Activated CD8-positive, alpha-beta memory T cell treated with anti-CD3 and anti-CD28 coated beads for 48 hours (primary cell): ENCODE results near the gene ADPRH.

Experiments used
- DNase-seq, 3 experiments: peaks; one replicate each; pipeline ENCODE4 v3.0.0-alpha.2; 2020; ENCODE audit warnings: low read depth in 2 of 3, low spot score in 2 of 3

The ADPRH gene

GRCh38 chr3:119596398-119596797, 17.1 kb downstream of the ADPRH start:
- DNase-seq = no peak

GRCh38 chr3:119597548-119598288, 18.4 kb downstream of the ADPRH start, which contains the start of gene PLA1A:
Gene PLA1A, plus strand, starts transcription at chr3:119597885. Its CDS starts 29 bp downstream, at chr3:119597914.
- no peak for DNase-seq

GRCh38 chr3:119598410-119599098, 19.3 kb downstream of the ADPRH start:
- no peak for DNase-seq

GRCh38 chr3:119599558-119600174, 20.4 kb downstream of the ADPRH start:
- DNase-seq = no peak

GRCh38 chr3:119600732-119601131, 21.4 kb downstream of the ADPRH start:
- DNase-seq = no peak

- DNase-seq = no peak
These were observed 21.9 kb downstream of the ADPRH start for GRCh38 chr3:119601154-119601553.

- DNase-seq = no peak
These were observed 23.4 kb downstream of the ADPRH start for GRCh38 chr3:119602676-119603075.

GRCh38 chr3:119604878-119605277, 25.6 kb downstream of the ADPRH start:
- no peak for DNase-seq

GRCh38 chr3:119608405-119609000, 29.2 kb downstream of the ADPRH start:
- DNase-seq = no peak

- no peak for DNase-seq
These were observed 30.0 kb downstream of the ADPRH start for GRCh38 chr3:119609301-119609700.

- DNase-seq = no peak
These were observed 32.4 kb downstream of the ADPRH start for GRCh38 chr3:119611664-119612063.

GRCh38 chr3:119613201-119613600, 33.9 kb downstream of the ADPRH start:
- no peak for DNase-seq

- no peak for DNase-seq
These were observed 34.6 kb downstream of the ADPRH start for GRCh38 chr3:119613872-119614271.

GRCh38 chr3:119616056-119616455, 36.8 kb downstream of the ADPRH start:
- no peak for DNase-seq

- no peak for DNase-seq
These were observed 39.8 kb downstream of the ADPRH start for GRCh38 chr3:119619094-119619493.

- DNase-seq = no peak
These were observed 41.6 kb downstream of the ADPRH start for GRCh38 chr3:119620899-119621298.

- no peak for DNase-seq
These were observed 44.9 kb downstream of the ADPRH start for GRCh38 chr3:119624002-119624720.

- no peak for DNase-seq
These were observed 46.3 kb downstream of the ADPRH start for GRCh38 chr3:119625451-119626153.

GRCh38 chr3:119626196-119626595, 46.9 kb downstream of the ADPRH start:
- no peak for DNase-seq

- DNase-seq = no peak
These were observed 48.2 kb downstream of the ADPRH start for GRCh38 chr3:119627461-119627860.
